Testis (tissue), 3 donors: Measurements from ENCODE around the gene C1S. TPM values are rescaled to one million over a fixed set of nuclear protein-coding genes. Genes with fewer than 3 reads are reported as not detected.
"Not testable (repeated sequence)": the region's sequence is repeated elsewhere in the genome, so short reads cannot be mapped to it uniquely, and the experiment has no call there.

Experiments
- DNase-seq: peaks from one replicate; pipeline ENCODE4 v3.0.0-alpha.2; 2019
- H3K27ac ChIP-seq, 2 donors: fragments of 200-600 bp; sonication (generic); one replicate each; pipeline ENCODE4 v1.5.1; 2019
- H3K27me3 ChIP-seq: fragments of 200-600 bp; sonication (generic); one replicate; pipeline ENCODE4 v1.5.1; 2019
- H3K36me3 ChIP-seq: fragments of 200-600 bp; sonication (generic); one replicate; pipeline ENCODE4 v1.5.1; 2017; ENCODE audit warnings: low read depth; ENCODE audit errors: missing control alignments
- H3K4me1 ChIP-seq: fragments of 200-600 bp; sonication (generic); one replicate; pipeline ENCODE4 v1.5.1; 2019
- H3K4me3 ChIP-seq, 2 donors: fragments of 200-600 bp; sonication (generic); one replicate each; pipeline ENCODE4 v1.5.1; 2017 to 2019
- H3K9me3 ChIP-seq: fragments of 200-600 bp; sonication (generic); one replicate; pipeline ENCODE4 v1.5.1; 2017
- CTCF ChIP-seq, 3 experiments: fragments of 450-650 bp in 2 of 3; fragments of 200-600 bp in 1 of 3; sonication (generic) in 1 of 3; IDR thresholded peaks; one replicate each; pipeline ENCODE4 v1.5.1; 2016 to 2019; ENCODE audit warnings: antibody characterized with exemption in 3 of 3, mild to moderate bottlenecking in 2 of 3, moderate library complexity in 1 of 3
- POLR2A ChIP-seq: fragments of 450-650 bp; IDR thresholded peaks from one replicate; pipeline ENCODE4 v1.6.1; 2017; ENCODE audit warnings: antibody characterized with exemption, mild to moderate bottlenecking, moderate library complexity
- WGBS, 2 donors: methylation state at CpG; one replicate each; pipeline ENCODE4 v1.1.5; 2018; 5-methylcytosine and 5-hydroxymethylcytosine counted together
- intact Hi-C: fragments of 100-400 bp; cut with DNase I; formaldehyde crosslinking; loops from one replicate; pipeline ENCODE4 v1.15.1; 2023; ENCODE audit warnings: low total_unique reads
- polyA plus RNA-seq: library from polyadenylated mRNA; stranded (reverse); fragments of 350-450 nt; fragmentation: Illumina TruSeq; extraction: RNeasy Lipid Tissue Mini Kit (QIAGEN cat#74804); gene quantifications from one replicate; pipeline ENCODE4 v1.2.3, GENCODE V29; 2014; ENCODE audit warnings: low read depth, low replicate concordance; ENCODE audit not compliant: insufficient read depth
- total RNA-seq, 2 donors: library from RNA; depleted of rRNA; stranded (reverse); fragments of >200 nt; gene quantifications; one replicate each; pipeline ENCODE4 v1.2.3, GENCODE V29; 2016

The C1S gene
- total and polyA plus RNA-seq, 3 donors from 2014 or later = 86.1 to 271 (median 190) TPM

GRCh38 chr12:7054925-7055324 is 5.6 kb upstream of the C1S start:
- H3K27me3 ChIP-seq = no peaks in the 10 kb centered on the region
- TF ChIP-seq POLR2A = no peak
- TF ChIP-seq CTCF (IDR thresholded peaks at IDR 0.05) = no peak
- no peak for DNase-seq
- peaks cover 3% of the 10 kb centered on the region for H3K4me1 ChIP-seq
- no peaks in the 10 kb centered on the region for H3K36me3 ChIP-seq
- H3K4me3 ChIP-seq = no peak overlapping the region
- no peak overlapping the region for H3K27ac ChIP-seq
- intact Hi-C loops = no loop called here
- H3K9me3 ChIP-seq = no peaks in the 10 kb centered on the region
- 91 to 99% methylated on average over 4 of the region's 4 CpGs for WGBS, 2 donors

GRCh38 chr12:7055736-7056135 is 4.8 kb upstream of the C1S start:
- WGBS, 2 donors = 81 to 91% methylated on average over 2 of the region's 2 CpGs
- H3K27me3 ChIP-seq, H3K36me3 ChIP-seq, H3K27ac ChIP-seq, intact Hi-C loops, H3K4me3 ChIP-seq, H3K4me1 ChIP-seq, H3K9me3 ChIP-seq, DNase-seq: not testable (repeated sequence)

- Histone ChIP-seq H3K4me1 (peaks cover 11% of the 10 kb centered on the region), H3K36me3 (no peaks in the 10 kb centered on the region), H3K9me3 (no peaks in the 10 kb centered on the region), H3K27me3 (no peaks in the 10 kb centered on the region), H3K27ac (no peak overlapping the region), H3K4me3 (no peak overlapping the region)
- intact Hi-C loops = no loop called here
- 81 to 83% methylated on average over 3 of the region's 3 CpGs for WGBS, 2 donors
- TF ChIP-seq CTCF (IDR thresholded peaks at IDR 0.05) (no peak), POLR2A (no peak)
- no peak for DNase-seq
These were observed 2.2 kb upstream of the C1S start for GRCh38 chr12:7058163-7058845.

- no peaks in the 10 kb centered on the region for H3K36me3 ChIP-seq
- no peaks in the 10 kb centered on the region for H3K27me3 ChIP-seq
- no peak for TF ChIP-seq CTCF (IDR thresholded peaks at IDR 0.05)
- no peak for TF ChIP-seq POLR2A
- H3K4me1 ChIP-seq = peaks cover 11% of the 10 kb centered on the region
- intact Hi-C loops = no loop called here
- H3K9me3 ChIP-seq = no peaks in the 10 kb centered on the region
- no peak overlapping the region for H3K27ac ChIP-seq
- no peak overlapping the region for H3K4me3 ChIP-seq
- WGBS, 2 donors = 88 to 93% methylated on average over 9 of the region's 9 CpGs
- no peak for DNase-seq
These were observed 1.6 kb upstream of the C1S start for GRCh38 chr12:7058850-7059395.

GRCh38 chr12:7059780-7060179 is 738 bp upstream of the C1S start:
- intact Hi-C loops = loop anchor here (5.0 kb wide), 1 partner anchor 48 kb away; the partner anchor contains the start of gene C1RL
- DNase-seq = no peak
- whole genome bisulfite sequencing, 2 donors = 90 to 91% methylated on average over 4 of the region's 4 CpGs
- H3K27me3 ChIP-seq = no peaks in the 10 kb centered on the region
- no peaks in the 10 kb centered on the region for H3K9me3 ChIP-seq
- no peak for TF ChIP-seq POLR2A
- TF ChIP-seq CTCF (IDR thresholded peaks at IDR 0.05) = no peak
- H3K27ac ChIP-seq = peak overlapping the region; percentile 18 to 83
- no peak overlapping the region for H3K4me3 ChIP-seq
- H3K36me3 ChIP-seq = no peaks in the 10 kb centered on the region
- H3K4me1 ChIP-seq = peaks cover 11% of the 10 kb centered on the region
